NB4 (cell line): Measurements from ENCODE around the gene HPGD.

Source experiments
- MYC ChIP-seq: IDR thresholded peaks from 2 replicates; pipeline ENCODE4 v1.6.1; 2011; ENCODE audit warnings: low read depth, low read length
- POLR2A ChIP-seq: IDR thresholded peaks from 2 replicates; pipeline ENCODE4 v1.6.1; 2011; ENCODE audit warnings: mild to moderate bottlenecking; ENCODE audit not compliant: insufficient read length; ENCODE audit errors: extremely low read depth
- TF ChIP-seq, protein P1 (sequence below): IDR thresholded peaks from one replicate; pipeline ENCODE4 v1.5.1; 2012; ENCODE audit warnings: low read depth, low read length

GRCh38 chr4:174460684-174461083, 61.6 kb downstream of the HPGD start:
- TF ChIP-seq, protein P1, sequence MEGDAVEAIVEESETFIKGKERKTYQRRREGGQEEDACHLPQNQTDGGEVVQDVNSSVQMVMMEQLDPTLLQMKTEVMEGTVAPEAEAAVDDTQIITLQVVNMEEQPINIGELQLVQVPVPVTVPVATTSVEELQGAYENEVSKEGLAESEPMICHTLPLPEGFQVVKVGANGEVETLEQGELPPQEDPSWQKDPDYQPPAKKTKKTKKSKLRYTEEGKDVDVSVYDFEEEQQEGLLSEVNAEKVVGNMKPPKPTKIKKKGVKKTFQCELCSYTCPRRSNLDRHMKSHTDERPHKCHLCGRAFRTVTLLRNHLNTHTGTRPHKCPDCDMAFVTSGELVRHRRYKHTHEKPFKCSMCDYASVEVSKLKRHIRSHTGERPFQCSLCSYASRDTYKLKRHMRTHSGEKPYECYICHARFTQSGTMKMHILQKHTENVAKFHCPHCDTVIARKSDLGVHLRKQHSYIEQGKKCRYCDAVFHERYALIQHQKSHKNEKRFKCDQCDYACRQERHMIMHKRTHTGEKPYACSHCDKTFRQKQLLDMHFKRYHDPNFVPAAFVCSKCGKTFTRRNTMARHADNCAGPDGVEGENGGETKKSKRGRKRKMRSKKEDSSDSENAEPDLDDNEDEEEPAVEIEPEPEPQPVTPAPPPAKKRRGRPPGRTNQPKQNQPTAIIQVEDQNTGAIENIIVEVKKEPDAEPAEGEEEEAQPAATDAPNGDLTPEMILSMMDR: no peak
- TF ChIP-seq MYC (no peak), POLR2A (no peak)
